ENCODE measurements around the gene SIRT2. TPM values are rescaled to one million over a fixed set of nuclear protein-coding genes. Genes with fewer than 3 reads are reported as not detected.

The SIRT2 gene
- total RNA-seq, 1 experiment from 2014 or later = 8.4 TPM

DNA sequence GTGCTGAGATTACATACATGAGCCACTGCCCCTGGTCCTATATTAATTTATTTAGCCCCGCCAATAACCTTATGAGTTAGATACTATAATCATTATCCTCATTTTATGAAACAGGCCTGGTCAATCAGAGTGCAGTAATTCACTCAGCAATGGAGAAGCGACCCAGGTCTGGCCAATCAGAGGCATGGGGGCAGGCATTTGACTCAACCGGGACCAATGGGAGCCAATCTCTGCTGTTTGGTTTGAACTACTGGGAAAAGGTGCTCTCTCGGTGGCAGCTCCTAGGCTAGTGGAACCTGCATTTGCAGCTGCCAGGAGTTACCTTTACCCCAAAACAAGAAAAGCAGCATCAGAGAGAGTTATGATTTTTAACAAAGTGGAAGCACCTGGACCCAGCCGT is 6.6 kb downstream of the SIRT2 start:
- Histone ChIP-seq H3K79me2 (ENCODE audit: insufficient read depth, low read length) (no peaks in the 10 kb centered on the region), H3K23ac (ENCODE audit: insufficient read length, low read depth, low read length) (no peak overlapping the region), H3K9ac (ENCODE audit: extremely low read depth, insufficient read length, low read length) (no peak overlapping the region), H2BK15ac (ENCODE audit: low read depth, low read length) (no peak overlapping the region), H3K56ac (ENCODE audit: insufficient read length, low read depth, low read length) (no peak overlapping the region), H3K27ac (ENCODE audit: insufficient read length, low read depth, low read length) (no peak overlapping the region), H4K5ac (ENCODE audit: insufficient read length, low read depth, low read length) (no peak overlapping the region), H2BK12ac (ENCODE audit: insufficient read length, low read depth, low read length) (no peak overlapping the region), H2BK20ac (ENCODE audit: low read depth, low read length, poor library complexity, severe bottlenecking) (no peak overlapping the region), H3K9me3 (ENCODE audit: control insufficient read depth, low read depth, low read length) (no peaks in the 10 kb centered on the region), H2BK5ac (ENCODE audit: insufficient read length, low read length) (no peak overlapping the region), H3K4me1 (ENCODE audit: insufficient read depth, low read length) (no peaks in the 10 kb centered on the region), H4K8ac (replicated peaks; ENCODE audit: insufficient read length, low read depth, low read length) (no peak overlapping the region), H4K91ac (ENCODE audit: insufficient read length, low read depth, low read length) (no peak overlapping the region), H2BK120ac (ENCODE audit: low read depth, low read length, poor library complexity, severe bottlenecking) (no peak overlapping the region), H2AFZ (ENCODE audit: low read length) (no peak overlapping the region), H3K27me3 (ENCODE audit: insufficient read depth, low read length) (no peaks in the 10 kb centered on the region), H3K4me2 (ENCODE audit: insufficient read depth, insufficient read length, low read length) (no peak overlapping the region), H3T11ph (ENCODE audit: low read length) (no peak overlapping the region), H3K18ac (ENCODE audit: insufficient read length, low read depth, low read length) (no peak overlapping the region), H3K14ac (ENCODE audit: insufficient read depth, low read length) (no peak overlapping the region), H3K4ac (ENCODE audit: low read depth, low read length) (no peak overlapping the region), H4K20me1 (ENCODE audit: control insufficient read depth, insufficient read depth, insufficient read length) (no peaks in the 10 kb centered on the region), H3K23me2 (ENCODE audit: insufficient read length, low read depth, low read length, poor library complexity, severe bottlenecking) (no peaks in the 10 kb centered on the region), H3K79me1 (ENCODE audit: insufficient read depth, low read depth, low read length, poor library complexity, severe bottlenecking) (no peaks in the 10 kb centered on the region), H2AK5ac (ENCODE audit: insufficient read length, low read length) (no peak overlapping the region)
- Mint-ChIP-seq H3K36me3 (ENCODE audit: insufficient read depth in 1 of 3, low read depth in 3 of 3) (no peaks in the 10 kb centered on the region), H3K9me3 (no peaks in the 10 kb centered on the region), H3K27ac (no peak overlapping the region), H3K4me1 (no peaks in the 10 kb centered on the region), H3K27me3 (ENCODE audit: low read depth) (peaks cover 3% of the 10 kb centered on the region), H3K4me3 (no peak overlapping the region)
- WGBS (ENCODE audit: extremely low coverage, insufficient read length, low lambda C conversion rate) = no CpG with 5 or more reads among the region's 5 CpGs
- DNase-seq = no peak
- TF ChIP-seq, protein P1, sequence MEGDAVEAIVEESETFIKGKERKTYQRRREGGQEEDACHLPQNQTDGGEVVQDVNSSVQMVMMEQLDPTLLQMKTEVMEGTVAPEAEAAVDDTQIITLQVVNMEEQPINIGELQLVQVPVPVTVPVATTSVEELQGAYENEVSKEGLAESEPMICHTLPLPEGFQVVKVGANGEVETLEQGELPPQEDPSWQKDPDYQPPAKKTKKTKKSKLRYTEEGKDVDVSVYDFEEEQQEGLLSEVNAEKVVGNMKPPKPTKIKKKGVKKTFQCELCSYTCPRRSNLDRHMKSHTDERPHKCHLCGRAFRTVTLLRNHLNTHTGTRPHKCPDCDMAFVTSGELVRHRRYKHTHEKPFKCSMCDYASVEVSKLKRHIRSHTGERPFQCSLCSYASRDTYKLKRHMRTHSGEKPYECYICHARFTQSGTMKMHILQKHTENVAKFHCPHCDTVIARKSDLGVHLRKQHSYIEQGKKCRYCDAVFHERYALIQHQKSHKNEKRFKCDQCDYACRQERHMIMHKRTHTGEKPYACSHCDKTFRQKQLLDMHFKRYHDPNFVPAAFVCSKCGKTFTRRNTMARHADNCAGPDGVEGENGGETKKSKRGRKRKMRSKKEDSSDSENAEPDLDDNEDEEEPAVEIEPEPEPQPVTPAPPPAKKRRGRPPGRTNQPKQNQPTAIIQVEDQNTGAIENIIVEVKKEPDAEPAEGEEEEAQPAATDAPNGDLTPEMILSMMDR (conservative IDR thresholded peaks at IDR 0.05) = no peak

Measured in H9 (cell line).